Retinal pigment epithelial cell (primary cell): ENCODE results near the gene ST6GAL1.

Experiments
- DNase-seq: peaks from one replicate; pipeline ENCODE4 v3.0.0-alpha.2; 2010; ENCODE audit warnings: low read depth
- H3K4me3 ChIP-seq: 2 replicates; pipeline ENCODE4 v1.5.1; 2011; ENCODE audit warnings: mild to moderate bottlenecking, low read length, control low read depth, moderate library complexity
- CTCF ChIP-seq: conservative IDR thresholded peaks from 2 replicates; pipeline ENCODE4 v1.5.1; 2011; ENCODE audit warnings: low read depth, low read length, control low read depth, inconsistent platforms

ST6GAL1 gene

GRCh38 chr3:187042874-187043458 lies 112.6 kb downstream of the ST6GAL1 start:
- TF ChIP-seq CTCF, result no peak
- no peak for DNase-seq
- H3K4me3 ChIP-seq, result no peak overlapping the region

GRCh38 chr3:187044206-187044605 lies 113.9 kb downstream of the ST6GAL1 start:
- no peak for TF ChIP-seq CTCF
- no peak for DNase-seq
- no peak overlapping the region for H3K4me3 ChIP-seq

- H3K4me3 ChIP-seq, result no peak overlapping the region
- TF ChIP-seq CTCF, result no peak
- DNase-seq, result no peak
Observed at GRCh38 chr3:187044867-187045552, 114.7 kb downstream of the ST6GAL1 start.

- no peak for TF ChIP-seq CTCF
Observed at GRCh38 chr3:187046033-187046432, 115.7 kb downstream of the ST6GAL1 start.

GRCh38 chr3:187049462-187050101 lies 119.3 kb downstream of the ST6GAL1 start:
- TF ChIP-seq CTCF, result no peak
- H3K4me3 ChIP-seq, result no peak overlapping the region
- DNase-seq, result no peak

More at GRCh38 chr3:187046033-187046432, 115.7 kb downstream of the ST6GAL1 start:
- DNase-seq, result no peak
- no peak overlapping the region for H3K4me3 ChIP-seq

- TF ChIP-seq CTCF, result no peak
- DNase-seq, result no peak
- H3K4me3 ChIP-seq, result no peak overlapping the region
Observed at GRCh38 chr3:187051066-187051465, 120.7 kb downstream of the ST6GAL1 start.
